GM19043 (cell line): ENCODE data around the gene RSRC1.
A peak's percentile ranks its signal among the peaks of the same experiment; 100 is the strongest.
"Not testable (repeated sequence)": the region's sequence is repeated elsewhere in the genome, so short reads cannot be mapped to it uniquely, and the experiment has no call there.

Source experiments
- ATAC-seq: cut with Tn5 transposase; IDR thresholded peaks from one replicate; pipeline ENCODE4 v1.9.1; 2021; ENCODE audit warnings: low read depth; ENCODE audit not compliant: unreplicated experiment

RSRC1 gene

GRCh38 chr3:158100681-158101080 lies 9.2 kb upstream of the RSRC1 start:
- no peak for ATAC-seq

DNA sequence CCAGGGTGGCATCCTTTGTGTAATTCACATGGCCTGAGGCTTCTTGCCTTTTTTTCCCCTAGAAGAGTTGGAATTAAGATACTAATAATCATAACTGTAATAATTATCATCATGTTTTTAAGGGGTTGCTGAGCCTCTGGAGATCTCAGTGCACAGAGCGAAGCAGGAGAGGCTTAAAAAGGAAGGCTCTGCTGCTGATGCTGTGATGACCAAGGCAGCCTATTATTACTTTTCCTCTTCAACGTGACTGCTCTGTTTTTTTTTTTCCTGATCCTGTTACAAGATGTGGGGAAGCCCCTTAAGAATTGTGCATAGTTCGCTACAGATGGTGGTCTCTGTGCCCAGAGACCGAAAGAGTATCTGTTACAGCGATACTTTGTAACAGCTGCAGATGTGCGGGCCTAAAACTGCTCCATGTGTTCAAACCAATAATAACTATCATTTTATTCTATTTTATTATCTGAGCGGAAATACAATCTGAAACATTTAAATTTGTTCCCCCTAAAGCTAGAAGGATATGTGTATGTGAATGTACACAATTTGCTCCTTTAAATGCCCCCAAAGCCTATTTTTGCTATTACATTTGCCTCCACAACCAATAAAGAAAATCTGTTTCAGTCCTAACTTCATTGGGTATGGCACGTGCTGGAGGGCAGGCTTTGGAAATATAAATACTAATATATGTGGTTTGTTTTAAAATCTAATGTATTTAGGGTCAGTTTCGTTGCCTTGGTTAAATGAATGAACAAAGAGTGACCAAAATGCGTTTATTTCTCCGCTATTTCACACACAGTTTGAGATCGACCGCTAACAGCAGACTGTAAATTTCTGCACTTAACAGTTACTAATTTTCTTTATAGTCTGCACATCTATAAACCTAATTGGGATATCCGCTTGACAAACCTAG lies 8.3 kb upstream of the RSRC1 start:
- no peak for ATAC-seq

GRCh38 chr3:158102242-158103080 lies 7.4 kb upstream of the RSRC1 start:
- no peak for ATAC-seq

- ATAC-seq, result no peak
Measured at GRCh38 chr3:158103081-158103886, 6.6 kb upstream of the RSRC1 start.

GRCh38 chr3:158103887-158104327 lies 6.0 kb upstream of the RSRC1 start:
- ATAC-seq, result no peak

- ATAC-seq, result no peak
Measured at GRCh38 chr3:158104431-158104921, 5.4 kb upstream of the RSRC1 start.

DNA sequence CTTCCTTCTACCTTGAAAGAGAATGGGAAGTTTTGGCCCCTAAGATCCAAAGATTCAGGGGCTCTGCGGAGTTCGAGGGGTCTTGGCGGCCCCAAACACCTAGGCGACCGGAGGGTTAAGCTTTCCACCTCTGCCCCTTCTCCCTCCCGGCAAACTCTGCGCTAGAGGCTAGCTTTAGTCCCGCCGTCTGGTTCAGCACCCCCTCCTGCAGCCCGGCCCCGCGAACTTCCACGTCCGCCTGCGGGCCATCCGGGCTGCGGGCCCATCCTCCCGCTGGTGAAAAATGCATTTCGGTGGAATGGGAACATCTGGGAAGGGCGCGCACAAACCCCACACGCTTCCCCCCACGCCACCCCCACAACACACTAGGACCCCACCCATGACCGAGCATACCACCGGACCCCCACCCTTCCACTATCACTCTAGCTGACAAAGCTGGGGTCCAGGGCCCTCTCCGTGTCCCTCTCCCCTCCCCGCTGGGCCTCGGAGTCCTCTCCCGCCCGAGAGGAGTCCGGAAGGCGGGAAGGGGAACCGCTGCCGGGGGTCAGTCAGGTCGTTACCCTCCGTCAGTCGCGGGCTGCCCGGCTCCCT lies 4.7 kb upstream of the RSRC1 start:
- ATAC-seq, result no peak

- no peak for ATAC-seq
Measured at GRCh38 chr3:158105710-158106253, 4.1 kb upstream of the RSRC1 start.

GRCh38 chr3:158106766-158107471 lies 3.0 kb upstream of the RSRC1 start:
- ATAC-seq, result no peak

GRCh38 chr3:158107605-158108444 lies 2.1 kb upstream of the RSRC1 start:
- no peak for ATAC-seq

DNA sequence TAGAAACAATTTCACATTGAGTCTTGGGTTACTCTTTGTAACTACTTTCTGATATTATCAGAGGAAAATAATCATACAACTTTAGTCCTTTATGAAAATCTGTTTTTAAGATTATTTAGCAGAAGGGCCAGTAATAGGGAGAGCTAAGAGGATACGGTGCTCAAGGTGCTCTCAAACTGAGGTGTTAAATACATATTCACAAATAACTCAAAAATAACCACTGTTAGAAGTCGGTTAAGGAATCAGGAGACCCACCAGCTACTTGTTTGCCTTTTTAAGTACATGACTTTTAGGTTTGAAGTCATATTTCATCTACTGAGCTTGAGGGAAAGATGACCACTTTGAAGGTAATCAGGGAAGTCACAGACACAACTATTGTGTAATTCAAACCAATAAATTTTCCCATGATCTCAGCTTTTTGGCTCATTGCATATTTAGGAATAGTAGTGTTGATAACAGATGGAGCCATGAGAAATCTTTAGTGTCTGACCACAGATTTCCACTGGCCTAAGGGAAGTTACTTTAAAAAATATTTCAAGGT lies 1.4 kb upstream of the RSRC1 start:
- no peak for ATAC-seq

GRCh38 chr3:158109295-158109803 lies 540 bp upstream of the RSRC1 start:
- no peak for ATAC-seq

GRCh38 chr3:158110658-158111018 lies 749 bp downstream of the RSRC1 start:
- ATAC-seq, result no peak

DNA sequence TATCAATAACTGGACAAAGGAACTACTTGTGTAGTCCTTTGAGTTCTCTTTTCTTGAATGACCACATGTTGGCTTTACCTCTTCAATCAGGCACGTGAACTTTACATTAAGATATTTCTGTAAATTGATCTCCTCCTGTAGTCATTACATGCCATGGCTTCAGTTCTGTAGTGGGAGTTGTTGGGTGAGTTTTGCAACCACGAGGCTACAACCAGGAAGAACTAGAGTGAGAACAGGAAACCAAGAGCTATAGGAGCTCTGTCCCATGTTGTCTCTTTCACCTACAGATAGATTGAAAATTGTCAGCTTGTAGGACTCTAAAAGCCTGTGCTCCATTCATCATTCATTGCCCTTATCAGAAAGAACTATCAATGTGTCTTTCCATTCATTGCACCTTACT lies 2.0 kb downstream of the RSRC1 start:
- ATAC-seq, result no peak

GRCh38 chr3:158113595-158113994 lies 3.7 kb downstream of the RSRC1 start:
- ATAC-seq, result not testable (repeated sequence)

- no peak for ATAC-seq
Measured at GRCh38 chr3:158120330-158120729, 10.4 kb downstream of the RSRC1 start.

GRCh38 chr3:158121295-158121694 lies 11.4 kb downstream of the RSRC1 start:
- peak; percentile 76 for ATAC-seq

- not testable (repeated sequence) for ATAC-seq
Measured at GRCh38 chr3:158122721-158123120, 12.8 kb downstream of the RSRC1 start.
